Uterus (tissue), 4 donors: ENCODE measurements around the gene SND1. TPM values are rescaled to one million over a fixed set of nuclear protein-coding genes. Genes with fewer than 3 reads are reported as not detected.

Experiments used
- DNase-seq, 2 donors: peaks; one replicate each; pipeline ENCODE4 v3.0.0-alpha.2; 2019 to 2020
- H3K27ac ChIP-seq, 2 donors: fragments of 200-600 bp; sonication (generic); 1 replicate in 1 of 2; 2 replicates in 1 of 2; pipeline ENCODE4 v1.5.1; 2016 to 2018
- H3K27me3 ChIP-seq, 2 donors: fragments of 200-600 bp; sonication (generic); one replicate each; pipeline ENCODE4 v1.5.1; 2018 to 2019; ENCODE audit warnings: control low read depth in 1 of 2
- H3K36me3 ChIP-seq, 2 donors: fragments of 200-600 bp; sonication (generic); one replicate each; pipeline ENCODE4 v1.5.1; 2019; ENCODE audit warnings: control low read depth in 1 of 2
- H3K4me1 ChIP-seq, 2 donors: fragments of 200-600 bp; sonication (generic); one replicate each; pipeline ENCODE4 v1.5.1; 2018 to 2019; ENCODE audit warnings: control low read depth in 1 of 2
- H3K4me3 ChIP-seq, 2 donors: fragments of 200-600 bp; sonication (generic); 1 replicate in 1 of 2; 2 replicates in 1 of 2; pipeline ENCODE4 v1.5.1; 2018 to 2019; ENCODE audit warnings: mild to moderate bottlenecking in 1 of 2
- H3K9me3 ChIP-seq, 2 donors: fragments of 200-600 bp; sonication (generic); one replicate each; pipeline ENCODE4 v1.5.1; 2019; ENCODE audit warnings: control low read depth in 1 of 2
- CTCF ChIP-seq, 4 experiments: fragments of 200-600 bp in 2 of 4; fragments of 450-650 bp in 2 of 4; sonication (generic) in 2 of 4; IDR thresholded peaks; one replicate each; pipeline ENCODE4 v1.5.1; 2016 to 2019; ENCODE audit warnings: antibody characterized with exemption in 4 of 4, mild to moderate bottlenecking in 2 of 4, moderate library complexity in 1 of 4
- POLR2A ChIP-seq, 2 donors: fragments of 450-650 bp; IDR thresholded peaks; one replicate each; pipeline ENCODE4 v1.6.1; 2016; ENCODE audit warnings: antibody characterized with exemption in 2 of 2, mild to moderate bottlenecking in 1 of 2, moderate library complexity in 1 of 2
- intact Hi-C: fragments of 100-400 bp; cut with DNase I; formaldehyde crosslinking; loops from one replicate; pipeline ENCODE4 v1.15.1; 2023; ENCODE audit warnings: low total_unique reads
- total RNA-seq, 4 donors: library from RNA; depleted of rRNA in 3 of 4; stranded (reverse); fragments of >200 nt in 3 of 4; gene quantifications; one replicate each; pipeline versions ENCODE4 v1.1.0 to v1.2.4, GENCODE V29; 2014 to 2023
- donor health status: DM: yes; HTN: yes; CAD: no.

SND1 gene
- total RNA-seq, 4 donors from 2014 or later = 54.8 to 192 (median 117) TPM

- TF ChIP-seq POLR2A (IDR thresholded peaks at IDR 0.05) (no peak), CTCF (IDR thresholded peaks at IDR 0.05) (no peak)
- no peak for DNase-seq
- no peak overlapping the region for H3K27ac ChIP-seq
These were observed 25.6 kb downstream of the SND1 start for GRCh38 chr7:127677433-127678230.

GRCh38 chr7:127678337-127678736 lies 26.3 kb downstream of the SND1 start:
- Histone ChIP-seq H3K27ac (no peak overlapping the region), H3K27me3 (no peaks in the 10 kb centered on the region), H3K9me3 (no peaks in the 10 kb centered on the region), H3K4me3 (no peak overlapping the region), H3K4me1 (peaks cover 10 to 12% of the 10 kb centered on the region in 2 donors), H3K36me3 (no peaks in the 10 kb centered on the region)
- no peak for DNase-seq
- TF ChIP-seq CTCF (IDR thresholded peaks at IDR 0.05) = no peak
- no peak for TF ChIP-seq POLR2A (IDR thresholded peaks at IDR 0.05)
- intact Hi-C loops = no loop called here

More at GRCh38 chr7:127677433-127678230, 25.6 kb downstream of the SND1 start:
- no peaks in the 10 kb centered on the region for H3K9me3 ChIP-seq
- no peaks in the 10 kb centered on the region for H3K36me3 ChIP-seq
- intact Hi-C loops = no loop called here
- H3K27me3 ChIP-seq = no peaks in the 10 kb centered on the region
- peaks cover 5 to 12% of the 10 kb centered on the region in 2 donors for H3K4me1 ChIP-seq
- no peak overlapping the region for H3K4me3 ChIP-seq

GRCh38 chr7:127678947-127679346 lies 27.0 kb downstream of the SND1 start:
- TF ChIP-seq CTCF (IDR thresholded peaks at IDR 0.05) (no peak), POLR2A (IDR thresholded peaks at IDR 0.05) (no peak)
- no peak overlapping the region for H3K27ac ChIP-seq
- DNase-seq = no peak
- no peaks in the 10 kb centered on the region for H3K36me3 ChIP-seq
- no peak overlapping the region for H3K4me3 ChIP-seq
- peaks cover 10 to 11% of the 10 kb centered on the region in 2 donors for H3K4me1 ChIP-seq
- H3K27me3 ChIP-seq = no peaks in the 10 kb centered on the region
- H3K9me3 ChIP-seq = no peaks in the 10 kb centered on the region
- intact Hi-C loops = no loop called here

- no peaks in the 10 kb centered on the region for H3K36me3 ChIP-seq
- DNase-seq = no peak
- intact Hi-C loops = no loop called here
- TF ChIP-seq POLR2A (IDR thresholded peaks at IDR 0.05) (no peak), CTCF (IDR thresholded peaks at IDR 0.05) (no peak)
- H3K27ac ChIP-seq = no peak overlapping the region
- peaks cover 0 to 10% of the 10 kb centered on the region in 2 donors for H3K4me1 ChIP-seq
- no peak overlapping the region for H3K4me3 ChIP-seq
- H3K27me3 ChIP-seq = no peaks in the 10 kb centered on the region
- no peaks in the 10 kb centered on the region for H3K9me3 ChIP-seq
These were observed 29.0 kb downstream of the SND1 start for GRCh38 chr7:127680983-127681382.

- no peak overlapping the region for H3K4me3 ChIP-seq
- intact Hi-C loops = no loop called here
- H3K4me1 ChIP-seq = peaks cover 0 to 10% of the 10 kb centered on the region in 2 donors
- H3K9me3 ChIP-seq = no peaks in the 10 kb centered on the region
- H3K27ac ChIP-seq = no peak overlapping the region
- no peaks in the 10 kb centered on the region for H3K36me3 ChIP-seq
- no peaks in the 10 kb centered on the region for H3K27me3 ChIP-seq
- TF ChIP-seq CTCF (IDR thresholded peaks at IDR 0.05) (no peak), POLR2A (IDR thresholded peaks at IDR 0.05) (no peak)
- no peak for DNase-seq
These were observed 30.1 kb downstream of the SND1 start for GRCh38 chr7:127682140-127682539.
